Islet of Langerhans (tissue), 1 donor: Measurements from ENCODE around the gene TANC1.

ENCODE experiments used
- FAIRE-seq: peaks from one replicate; lab custom pipeline; 2011; peaks lifted over from hg19 to GRCh38; lab: Jason Lieb, UNC

Gene TANC1

DNA sequence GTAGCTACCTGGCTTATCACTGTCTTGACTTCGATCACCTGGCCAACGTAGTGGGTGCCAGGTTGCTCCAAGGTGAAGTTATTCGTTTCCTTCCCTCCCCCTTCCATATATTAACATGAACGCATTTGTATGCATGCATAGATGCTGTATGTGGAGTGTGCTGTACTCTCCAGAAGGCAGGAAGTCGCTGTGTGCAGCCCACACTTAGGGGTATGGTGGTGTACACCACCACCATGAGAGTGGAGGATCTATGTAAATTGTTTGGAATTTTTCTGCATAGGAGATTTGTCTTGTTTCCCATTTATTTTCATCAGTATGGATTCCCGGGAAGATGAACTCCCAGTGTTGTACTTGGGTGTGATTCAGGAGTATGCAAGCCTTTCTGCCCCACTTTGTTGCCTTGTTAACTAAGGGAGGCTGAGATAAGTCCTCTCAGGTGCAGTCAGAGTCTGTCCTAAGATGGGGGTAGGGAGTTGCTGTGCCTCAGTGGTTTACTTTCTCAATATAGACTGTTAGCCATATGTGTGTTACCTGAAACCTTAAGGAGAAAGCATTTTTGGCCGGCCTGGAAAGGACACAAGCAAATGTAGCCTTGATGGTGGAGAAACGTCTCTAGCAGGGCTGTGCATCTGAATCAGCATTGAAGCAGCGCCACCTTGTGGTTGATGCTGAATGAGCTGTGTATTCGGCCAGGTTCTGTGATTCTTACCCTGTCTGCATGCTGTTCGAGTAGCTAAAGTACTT, 149.8 kb downstream of the TANC1 start:
- FAIRE-seq, result peak; percentile 70

GRCh38 chr2:159118859-159119500, 150.5 kb downstream of the TANC1 start:
- FAIRE-seq, result no peak

DNA sequence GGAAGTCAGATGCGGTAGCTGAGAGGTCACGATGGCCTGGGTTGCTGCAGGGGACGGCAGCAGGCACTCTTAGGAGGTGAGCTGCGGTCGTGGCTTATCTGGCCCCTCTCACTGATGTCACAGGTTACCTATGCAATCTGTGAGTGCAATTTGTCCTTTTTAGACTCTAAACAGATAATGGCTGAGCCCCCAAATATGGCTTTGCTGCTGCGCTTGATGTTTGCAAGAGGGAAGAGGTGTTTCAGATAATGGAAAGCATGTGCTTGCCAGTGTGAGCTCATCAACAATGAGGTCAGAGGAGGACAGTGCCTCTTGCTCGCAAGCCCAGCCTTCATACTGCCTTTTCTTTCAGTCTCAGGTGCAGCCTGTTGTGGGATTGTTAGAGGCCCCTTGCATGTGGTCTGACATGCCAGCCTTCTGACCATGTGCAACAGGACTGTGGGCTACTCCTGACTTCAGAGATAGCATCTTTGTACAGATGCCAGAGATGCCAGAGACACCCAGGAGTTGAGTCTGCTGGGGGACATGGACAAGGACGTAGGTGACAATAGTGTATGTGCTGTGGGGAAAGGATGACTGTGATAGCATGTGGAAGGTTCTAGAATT, 151.3 kb downstream of the TANC1 start:
- FAIRE-seq, result no peak

DNA sequence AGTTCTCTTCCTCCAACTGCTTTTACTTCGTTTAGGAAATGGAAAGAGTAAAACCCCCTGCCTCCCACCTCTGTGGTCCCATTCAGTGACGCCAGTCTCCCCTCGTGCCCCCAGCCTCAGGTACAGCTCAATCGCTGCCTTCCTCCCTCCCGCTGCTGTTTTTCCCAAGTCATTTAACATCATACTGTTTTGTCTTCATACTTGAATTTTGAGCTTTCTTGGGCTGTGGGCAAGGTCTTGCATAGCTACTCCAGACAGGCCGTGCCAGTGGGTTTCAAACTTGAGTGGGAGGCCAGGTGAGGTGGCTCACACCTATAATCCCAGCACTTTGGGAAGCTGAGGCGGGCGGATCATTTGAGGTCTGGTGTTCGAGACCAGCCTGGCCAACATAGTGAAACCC, 155.3 kb downstream of the TANC1 start:
- FAIRE-seq, result no peak

- FAIRE-seq, result no peak
Measured at GRCh38 chr2:159124441-159124911, 156.0 kb downstream of the TANC1 start.

DNA sequence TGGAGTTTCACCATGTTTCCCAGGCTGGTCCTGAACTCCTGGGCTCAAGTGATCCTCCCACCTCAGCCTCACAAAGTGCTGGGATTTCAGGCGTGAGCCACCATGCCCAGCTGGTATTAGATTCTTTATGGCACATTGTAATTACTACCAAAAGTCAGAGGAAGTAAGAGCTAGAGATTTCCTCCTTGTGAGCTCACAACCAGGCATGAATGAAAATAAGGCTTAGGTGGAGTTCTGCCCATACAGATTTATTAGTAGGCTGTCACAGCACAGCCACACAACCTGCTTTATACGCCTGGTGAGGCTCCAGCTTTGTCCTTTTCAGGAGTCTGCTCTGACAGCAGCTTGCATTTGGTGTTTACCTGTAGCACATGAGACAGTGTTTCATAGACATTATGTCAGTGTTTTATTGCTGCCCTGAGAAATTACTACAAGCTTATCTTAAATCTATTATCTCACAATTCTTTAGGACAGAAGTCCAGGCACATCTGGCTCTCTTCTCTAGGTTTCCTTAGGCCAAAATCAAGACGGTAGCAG, 156.6 kb downstream of the TANC1 start:
- no peak for FAIRE-seq

DNA sequence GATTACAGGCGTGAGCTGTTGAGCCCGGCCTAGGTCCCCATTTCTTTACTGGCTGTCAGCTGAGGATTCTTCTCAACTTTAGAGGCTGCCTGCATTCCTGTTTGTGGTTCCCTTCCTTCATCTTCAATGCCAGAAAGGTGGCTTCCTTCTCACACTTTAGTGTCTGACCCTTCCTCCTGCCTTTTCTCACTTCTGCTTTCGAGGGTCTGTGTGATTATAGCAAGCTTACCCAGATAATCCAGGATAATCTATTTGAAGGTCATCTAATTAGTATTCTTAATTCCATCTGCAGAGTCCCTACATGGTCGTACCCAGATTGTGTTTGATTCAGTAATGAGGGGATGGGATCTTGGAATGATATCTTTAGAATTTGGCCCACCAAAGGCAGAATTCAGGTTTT, 157.4 kb downstream of the TANC1 start:
- FAIRE-seq, result no peak

DNA sequence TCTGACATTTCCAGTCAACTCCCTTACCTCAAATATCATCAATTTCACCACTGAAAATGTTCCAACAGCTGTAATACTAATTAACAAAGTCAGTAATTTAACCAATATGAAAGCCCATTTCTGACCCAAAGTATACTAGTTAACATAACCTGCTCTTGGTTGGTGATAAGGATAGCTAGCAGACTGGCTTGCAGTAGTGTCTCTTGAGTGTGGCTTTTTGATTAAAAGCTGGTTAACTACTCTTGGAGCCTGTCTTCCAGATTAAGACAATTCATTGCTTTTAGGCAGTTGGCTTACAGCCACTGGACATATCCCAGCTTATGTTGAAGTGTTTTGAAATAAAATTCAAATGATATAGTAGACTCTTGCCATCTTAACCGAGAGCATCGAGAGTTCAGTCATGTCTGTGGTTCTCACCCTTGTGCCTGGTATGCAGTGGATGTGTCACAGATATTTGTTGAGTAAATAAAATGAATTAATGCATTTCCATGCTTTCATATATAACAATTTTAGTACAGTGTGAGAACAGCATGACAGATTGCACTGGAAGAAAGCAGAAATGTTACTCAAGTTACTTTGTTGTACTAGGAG, 158.1 kb downstream of the TANC1 start:
- FAIRE-seq, result no peak

DNA sequence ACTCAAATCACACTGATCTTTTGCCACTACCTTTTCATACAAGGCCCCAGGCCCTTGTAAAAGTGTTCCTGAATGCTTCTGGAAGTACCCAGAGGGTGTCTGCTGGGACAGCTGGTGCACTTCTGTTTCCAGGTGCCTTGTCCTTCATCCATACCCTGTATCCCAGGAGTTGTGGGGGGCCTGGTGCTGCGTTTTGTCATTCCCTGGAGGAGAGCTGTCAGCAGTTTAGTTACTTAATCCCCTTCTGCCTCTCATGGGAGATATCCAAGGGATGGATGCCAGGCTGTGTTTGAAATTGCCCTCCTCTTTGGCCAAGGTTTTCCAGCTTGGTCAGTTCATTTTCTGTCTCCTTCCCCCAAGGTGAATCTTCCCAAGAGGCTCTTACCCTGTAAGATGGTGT, 159.8 kb downstream of the TANC1 start:
- no peak for FAIRE-seq

DNA sequence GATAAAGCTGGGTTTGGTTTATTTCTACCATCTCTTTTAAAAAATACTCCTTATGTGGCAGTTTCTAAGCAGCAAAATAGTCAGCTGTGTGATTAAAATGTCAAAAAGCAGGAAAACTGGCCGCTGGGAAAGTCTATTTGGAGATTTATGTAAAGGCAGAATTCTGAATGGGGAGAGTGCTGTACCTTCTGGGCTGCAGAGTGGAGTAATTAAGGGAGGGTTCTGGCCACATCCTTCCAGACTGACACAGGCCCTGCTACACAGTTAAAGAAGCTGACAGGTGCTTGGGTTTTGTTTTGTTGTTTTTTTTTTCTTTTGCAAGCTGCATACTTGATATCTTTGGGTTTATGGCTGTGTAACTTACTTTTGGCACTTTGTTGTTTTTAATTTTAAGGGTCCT, 160.8 kb downstream of the TANC1 start:
- FAIRE-seq, result no peak

GRCh38 chr2:159129824-159130223, 161.4 kb downstream of the TANC1 start:
- no peak for FAIRE-seq

- no peak for FAIRE-seq
Measured at GRCh38 chr2:159130302-159130701, 161.9 kb downstream of the TANC1 start.

- no peak for FAIRE-seq
Measured at GRCh38 chr2:159131267-159131913, 162.9 kb downstream of the TANC1 start.

- FAIRE-seq, result no peak
Measured at GRCh38 chr2:159131914-159132281, 163.5 kb downstream of the TANC1 start.

DNA sequence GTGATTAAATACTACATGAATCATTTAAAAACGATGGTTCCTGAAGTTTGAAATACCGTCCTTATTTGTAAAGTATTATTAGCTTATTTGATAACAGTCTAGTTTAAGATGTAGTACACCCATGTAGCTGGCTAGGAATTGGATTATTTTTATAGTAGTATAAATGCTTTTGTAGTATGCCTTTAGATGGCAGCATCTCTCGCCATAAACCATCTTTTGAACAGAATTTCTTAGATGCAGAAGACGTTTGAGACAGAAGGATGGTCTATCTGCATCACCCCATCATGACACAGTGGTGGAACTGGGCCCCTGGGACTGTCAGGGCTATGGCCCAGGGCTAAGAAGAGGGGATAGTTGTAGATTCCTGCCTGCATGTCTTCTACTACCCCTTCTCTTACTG, 165.4 kb downstream of the TANC1 start:
- no peak for FAIRE-seq

GRCh38 chr2:159134979-159135378, 166.5 kb downstream of the TANC1 start:
- no peak for FAIRE-seq

DNA sequence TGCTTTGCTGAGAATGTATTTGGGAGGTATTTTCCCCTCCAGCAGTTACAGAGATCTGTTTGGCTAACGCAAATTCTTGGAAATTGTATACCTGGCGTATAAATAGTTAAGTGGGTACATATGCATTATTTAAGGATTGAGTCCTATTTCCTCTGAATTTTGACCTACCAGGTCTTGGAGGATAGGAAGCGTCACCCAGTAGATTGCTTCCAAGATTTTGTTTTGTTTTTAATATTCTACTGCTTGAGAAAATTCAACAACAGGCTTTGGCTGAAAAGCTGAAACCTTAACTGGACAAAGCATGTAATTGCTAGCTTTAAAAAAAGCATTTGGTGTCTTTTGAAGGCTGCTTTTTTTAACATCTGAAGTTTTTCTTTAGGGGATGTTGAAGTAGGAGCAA, 168.0 kb downstream of the TANC1 start:
- no peak for FAIRE-seq

DNA sequence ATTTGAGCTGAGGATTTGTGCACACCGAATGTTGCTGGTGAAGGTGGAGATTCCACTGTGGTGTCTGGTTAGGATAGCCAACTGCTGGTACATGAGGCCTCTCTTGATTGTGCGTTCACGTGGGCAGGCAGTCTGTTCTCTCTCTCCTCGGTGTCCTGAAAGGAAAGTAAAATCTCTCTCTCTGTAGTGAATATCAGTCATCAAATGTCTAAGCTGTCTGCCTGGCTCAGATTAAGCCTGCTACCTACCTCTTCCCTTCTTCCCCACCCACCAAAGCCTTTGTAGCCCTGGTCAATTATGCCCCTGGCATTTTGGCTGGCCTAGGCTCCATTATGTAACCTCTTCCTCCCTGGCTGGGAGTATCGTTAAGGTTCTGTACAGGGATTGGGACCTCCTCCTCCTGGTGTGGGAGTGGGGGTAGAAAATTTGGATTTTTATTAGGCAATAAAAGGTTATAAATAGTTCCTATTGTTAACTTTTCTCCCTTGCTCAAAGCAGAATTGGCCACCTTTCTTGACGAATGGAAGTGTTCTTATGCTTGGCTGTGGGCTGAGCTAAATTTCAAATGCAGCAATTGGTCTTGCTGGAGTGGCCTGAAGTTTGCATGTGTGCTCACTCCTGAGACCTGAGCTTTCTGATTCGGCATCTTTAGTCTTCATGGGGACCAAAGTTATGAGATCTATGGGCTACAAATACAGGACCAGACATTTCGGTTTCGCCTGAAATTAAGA, 169.2 kb downstream of the TANC1 start:
- FAIRE-seq, result no peak

- no peak for FAIRE-seq
Measured at GRCh38 chr2:159138642-159139182, 170.3 kb downstream of the TANC1 start.

GRCh38 chr2:159139216-159139933, 170.9 kb downstream of the TANC1 start:
- FAIRE-seq, result no peak
